WERI-Rb-1 (cell line): ENCODE data around the gene SNX25.

Experiments
- DNase-seq: peaks from one replicate; pipeline ENCODE4 v3.0.0-alpha.2; 2020
- H3K27ac ChIP-seq: fragments of 250-450 bp; sonication (Bioruptor Pico); 2 replicates; pipeline ENCODE4 v1.5.1; 2020; ENCODE audit warnings: mild to moderate bottlenecking, moderate library complexity
- H3K27me3 ChIP-seq: fragments of 250-450 bp; sonication (Bioruptor Pico); 2 replicates; pipeline ENCODE4 v1.5.1; 2021; ENCODE audit warnings: mild to moderate bottlenecking, low read depth, moderate library complexity; ENCODE audit not compliant: insufficient read depth, severe bottlenecking
- H3K36me3 ChIP-seq: fragments of 250-450 bp; sonication (Bioruptor Pico); 2 replicates; pipeline ENCODE4 v1.5.1; 2020; ENCODE audit warnings: mild to moderate bottlenecking, moderate library complexity
- H3K4me3 ChIP-seq: 2 replicates; pipeline ENCODE4 v1.5.1; 2011; ENCODE audit warnings: low read depth, mild to moderate bottlenecking, control low read depth, low read length
- H3K9me3 ChIP-seq: fragments of 250-450 bp; sonication (Bioruptor Pico); 2 replicates; pipeline ENCODE4 v1.5.1; 2021; ENCODE audit warnings: mild to moderate bottlenecking, moderate library complexity; ENCODE audit not compliant: severe bottlenecking
- TF ChIP-seq, protein P1 (sequence below): IDR thresholded peaks from 2 replicates; pipeline ENCODE4 v1.5.1; 2011; ENCODE audit warnings: low read depth, mild to moderate bottlenecking, control low read depth, inconsistent platforms, low read length

The SNX25 gene

GRCh38 chr4:185246453-185246852 lies 37.1 kb downstream of the SNX25 start:
- DNase-seq = no peak
- Histone ChIP-seq H3K36me3 (no peaks in the 10 kb centered on the region; the same call in 1 of the 2 replicates), H3K9me3 (peaks cover 2% of the 10 kb centered on the region), H3K4me3 (no peak overlapping the region), H3K27ac (no peak overlapping the region), H3K27me3 (no peaks in the 10 kb centered on the region)
- TF ChIP-seq, protein P1, sequence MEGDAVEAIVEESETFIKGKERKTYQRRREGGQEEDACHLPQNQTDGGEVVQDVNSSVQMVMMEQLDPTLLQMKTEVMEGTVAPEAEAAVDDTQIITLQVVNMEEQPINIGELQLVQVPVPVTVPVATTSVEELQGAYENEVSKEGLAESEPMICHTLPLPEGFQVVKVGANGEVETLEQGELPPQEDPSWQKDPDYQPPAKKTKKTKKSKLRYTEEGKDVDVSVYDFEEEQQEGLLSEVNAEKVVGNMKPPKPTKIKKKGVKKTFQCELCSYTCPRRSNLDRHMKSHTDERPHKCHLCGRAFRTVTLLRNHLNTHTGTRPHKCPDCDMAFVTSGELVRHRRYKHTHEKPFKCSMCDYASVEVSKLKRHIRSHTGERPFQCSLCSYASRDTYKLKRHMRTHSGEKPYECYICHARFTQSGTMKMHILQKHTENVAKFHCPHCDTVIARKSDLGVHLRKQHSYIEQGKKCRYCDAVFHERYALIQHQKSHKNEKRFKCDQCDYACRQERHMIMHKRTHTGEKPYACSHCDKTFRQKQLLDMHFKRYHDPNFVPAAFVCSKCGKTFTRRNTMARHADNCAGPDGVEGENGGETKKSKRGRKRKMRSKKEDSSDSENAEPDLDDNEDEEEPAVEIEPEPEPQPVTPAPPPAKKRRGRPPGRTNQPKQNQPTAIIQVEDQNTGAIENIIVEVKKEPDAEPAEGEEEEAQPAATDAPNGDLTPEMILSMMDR = no peak

DNA sequence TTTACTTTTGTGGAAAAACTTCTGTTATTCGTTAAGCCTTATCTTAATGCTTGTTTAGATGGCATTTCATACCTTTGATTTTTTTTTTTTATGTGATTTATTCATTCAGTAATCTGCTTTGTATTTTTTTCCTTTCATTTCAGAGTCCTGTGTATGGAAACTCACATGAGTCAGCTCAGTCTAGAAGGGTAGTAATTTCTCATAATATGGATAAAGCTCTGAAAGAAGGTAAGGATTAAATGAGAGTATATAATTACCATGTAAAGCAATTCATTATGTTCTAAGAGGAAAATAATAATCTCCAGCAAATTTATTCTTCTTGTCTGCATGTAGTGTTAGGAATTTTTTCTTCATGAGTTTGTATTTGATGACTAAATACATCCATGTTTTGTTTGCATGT lies 37.8 kb downstream of the SNX25 start:
- Histone ChIP-seq H3K27ac (no peak overlapping the region), H3K4me3 (no peak overlapping the region), H3K9me3 (peaks cover 2% of the 10 kb centered on the region), H3K27me3 (no peaks in the 10 kb centered on the region), H3K36me3 (no peaks in the 10 kb centered on the region; the same call in 1 of the 2 replicates)
- TF ChIP-seq, protein P1 = no peak
- no peak for DNase-seq

GRCh38 chr4:185248393-185249039 lies 39.1 kb downstream of the SNX25 start:
- Histone ChIP-seq H3K27ac (no peak overlapping the region), H3K9me3 (peaks cover 2% of the 10 kb centered on the region), H3K36me3 (no peaks in the 10 kb centered on the region; the same call in 1 of the 2 replicates), H3K4me3 (no peak overlapping the region), H3K27me3 (no peaks in the 10 kb centered on the region)
- DNase-seq = no peak
- TF ChIP-seq, protein P1 = no peak

DNA sequence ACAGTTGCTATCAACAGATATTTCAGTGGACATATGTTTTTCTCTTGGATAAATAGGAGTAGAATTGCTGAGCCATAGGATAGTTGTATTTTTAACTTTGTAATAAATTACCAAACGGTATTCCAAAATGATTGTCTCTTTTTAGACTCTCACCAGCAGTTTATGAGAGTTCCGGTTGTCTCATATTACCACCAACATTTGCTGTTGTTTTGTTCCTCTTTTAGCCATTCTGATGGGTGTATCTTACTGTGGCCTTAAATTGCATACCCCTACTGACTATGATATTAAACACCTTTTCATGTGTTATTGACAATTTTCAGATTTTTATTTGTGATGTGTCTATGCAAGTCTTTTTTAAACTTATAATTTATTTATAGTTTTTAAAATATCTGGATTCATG lies 39.7 kb downstream of the SNX25 start:
- DNase-seq = no peak
- Histone ChIP-seq H3K27ac (no peak overlapping the region), H3K4me3 (no peak overlapping the region), H3K9me3 (peaks cover 2% of the 10 kb centered on the region), H3K36me3 (no peaks in the 10 kb centered on the region; the same call in 1 of the 2 replicates), H3K27me3 (no peaks in the 10 kb centered on the region)
- TF ChIP-seq, protein P1 = no peak

DNA sequence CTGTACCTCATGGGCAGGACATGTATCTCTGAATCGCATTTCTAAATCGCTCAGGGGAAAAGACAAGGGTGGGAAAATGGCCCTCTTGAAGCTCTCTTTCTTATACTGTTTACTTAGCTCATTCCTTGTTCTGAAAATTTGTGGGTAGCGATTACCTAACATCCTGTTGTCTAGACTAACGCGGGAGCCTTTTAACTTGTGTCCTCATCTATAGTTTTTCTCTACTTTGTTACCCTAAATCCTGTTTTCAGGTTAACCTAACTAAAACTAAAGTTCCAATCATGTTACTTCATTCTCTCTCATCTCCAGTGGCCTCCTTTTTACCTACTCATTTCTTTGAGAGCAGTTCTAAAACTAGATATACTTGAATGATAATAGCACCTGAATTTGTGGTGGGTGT lies 45.0 kb downstream of the SNX25 start:
- Histone ChIP-seq H3K4me3 (no peak overlapping the region), H3K36me3 (no peaks in the 10 kb centered on the region; the same call in 1 of the 2 replicates), H3K27me3 (no peaks in the 10 kb centered on the region), H3K27ac (no peak overlapping the region), H3K9me3 (peaks cover 2% of the 10 kb centered on the region)
- no peak for DNase-seq
- TF ChIP-seq, protein P1 = no peak

- no peak overlapping the region for H3K27ac ChIP-seq
- TF ChIP-seq, protein P1 = no peak
- no peaks in the 10 kb centered on the region for H3K27me3 ChIP-seq
- H3K9me3 ChIP-seq = no peaks in the 10 kb centered on the region
- no peaks in the 10 kb centered on the region for H3K36me3 ChIP-seq
- H3K4me3 ChIP-seq = no peak overlapping the region
- no peak for DNase-seq
Observed at GRCh38 chr4:185255868-185256267, 46.5 kb downstream of the SNX25 start.
